Measurements from ENCODE around the gene RND1. TPM values are rescaled to one million over a fixed set of nuclear protein-coding genes. Genes with fewer than 3 reads are reported as not detected.

The RND1 gene
- total RNA-seq, 2 experiments from 2014 or later = 4.8 to 5.7 TPM

DNA sequence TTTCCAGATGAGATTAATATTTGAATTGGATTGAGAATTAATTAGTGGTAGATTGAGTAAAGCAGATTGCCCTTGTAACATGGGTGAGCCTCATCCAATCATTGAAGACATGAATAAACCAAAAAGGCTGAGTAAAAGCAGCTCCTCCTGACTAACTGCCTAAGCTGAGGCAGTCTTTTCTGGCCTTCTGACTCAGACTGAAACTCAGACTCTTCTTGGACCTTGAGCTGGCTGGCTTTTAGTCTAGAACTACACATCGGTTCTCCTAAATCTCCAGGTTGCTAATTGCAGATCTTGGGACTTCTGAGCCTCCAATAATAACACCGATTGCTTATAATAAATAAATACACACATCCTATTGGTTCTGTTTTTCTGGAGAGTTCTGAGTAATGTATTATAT lies 35.6 kb upstream of the RND1 start:
- DNase-seq (no peak), ATAC-seq (ENCODE audit: poor library complexity) (no peak)
- TF ChIP-seq, protein P1, sequence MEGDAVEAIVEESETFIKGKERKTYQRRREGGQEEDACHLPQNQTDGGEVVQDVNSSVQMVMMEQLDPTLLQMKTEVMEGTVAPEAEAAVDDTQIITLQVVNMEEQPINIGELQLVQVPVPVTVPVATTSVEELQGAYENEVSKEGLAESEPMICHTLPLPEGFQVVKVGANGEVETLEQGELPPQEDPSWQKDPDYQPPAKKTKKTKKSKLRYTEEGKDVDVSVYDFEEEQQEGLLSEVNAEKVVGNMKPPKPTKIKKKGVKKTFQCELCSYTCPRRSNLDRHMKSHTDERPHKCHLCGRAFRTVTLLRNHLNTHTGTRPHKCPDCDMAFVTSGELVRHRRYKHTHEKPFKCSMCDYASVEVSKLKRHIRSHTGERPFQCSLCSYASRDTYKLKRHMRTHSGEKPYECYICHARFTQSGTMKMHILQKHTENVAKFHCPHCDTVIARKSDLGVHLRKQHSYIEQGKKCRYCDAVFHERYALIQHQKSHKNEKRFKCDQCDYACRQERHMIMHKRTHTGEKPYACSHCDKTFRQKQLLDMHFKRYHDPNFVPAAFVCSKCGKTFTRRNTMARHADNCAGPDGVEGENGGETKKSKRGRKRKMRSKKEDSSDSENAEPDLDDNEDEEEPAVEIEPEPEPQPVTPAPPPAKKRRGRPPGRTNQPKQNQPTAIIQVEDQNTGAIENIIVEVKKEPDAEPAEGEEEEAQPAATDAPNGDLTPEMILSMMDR (IDR thresholded peaks at IDR 0.05) = no peak
- no peaks in the 10 kb centered on the region for H3K9me3 Mint-ChIP-seq
- peaks cover 4% of the 10 kb centered on the region for H3K4me1 Mint-ChIP-seq (ENCODE audit: low read depth)
- CTCF ChIA-PET = interaction anchor here (1.2 kb wide), 1 partner anchor 11 kb away, joined by 4 read pairs; no protein-coding TSS in a partner anchor
- H3K27ac Mint-ChIP-seq = no peak overlapping the region
- H3K4me3 Mint-ChIP-seq = no peak overlapping the region
- Histone ChIP-seq H3K27ac (ENCODE audit: low read depth in 1 of 2, low read length in 2 of 2) (no peak overlapping the region), H3K4me3 (ENCODE audit: low read length) (no peak overlapping the region), H3K36me3 (ENCODE audit: insufficient read depth, low read length) (no peaks in the 10 kb centered on the region), H3K27me3 (ENCODE audit: control insufficient read depth in 1 of 2, insufficient read depth in 2 of 2, low read length in 2 of 2) (no peaks in the 10 kb centered on the region), H3K9me3 (ENCODE audit: control insufficient read depth in 1 of 2, insufficient read depth in 1 of 2, low read length in 2 of 2) (no peaks in the 10 kb centered on the region), H3K4me1 (ENCODE audit: insufficient read depth, low read length) (peaks cover 13% of the 10 kb centered on the region)
- POLR2A ChIA-PET = interaction anchor here (1.0 to 1.6 kb wide), 2 partner anchors 17 to 45 kb away, joined by 3 read pairs; no protein-coding TSS in a partner anchor
- peaks cover 5% of the 10 kb centered on the region for H3K27me3 Mint-ChIP-seq
- H3K36me3 Mint-ChIP-seq (ENCODE audit: low read depth) = no peaks in the 10 kb centered on the region
- intact Hi-C loops (cut with DNase I, micrococcal nuclease) = loop anchor here (5.0 kb wide), 2 partner anchors 86 to 96 kb away; partner anchors contain the start of gene DDN (in 1 of the 2)

DNA sequence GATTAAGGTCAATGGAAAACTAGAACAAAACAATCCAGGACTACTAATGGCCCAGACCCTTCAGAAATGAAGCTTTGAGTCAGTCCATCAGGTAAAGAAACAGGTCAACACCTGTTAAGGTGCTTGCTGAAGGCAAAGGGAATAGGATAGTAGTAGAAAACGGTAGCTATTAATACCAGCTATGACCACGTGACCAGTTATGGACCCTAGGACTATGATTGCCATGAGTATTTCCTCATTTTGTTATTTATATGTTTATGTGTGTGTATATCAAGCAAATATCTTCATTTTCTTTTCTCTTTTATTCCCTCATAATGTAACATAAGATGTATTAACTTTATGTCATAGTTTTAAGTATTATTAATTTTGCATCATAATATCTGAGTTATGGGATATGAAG lies 34.0 kb upstream of the RND1 start:
- H3K36me3 ChIP-seq (ENCODE audit: insufficient read depth, low read length) = no peaks in the 10 kb centered on the region
- H3K27me3 ChIP-seq (ENCODE audit: control insufficient read depth in 1 of 2, insufficient read depth in 2 of 2, low read length in 2 of 2) = no peaks in the 10 kb centered on the region
- Mint-ChIP-seq H3K27me3 (peaks cover 5% of the 10 kb centered on the region), H3K27ac (no peak overlapping the region), H3K36me3 (ENCODE audit: low read depth) (no peaks in the 10 kb centered on the region), H3K9me3 (no peaks in the 10 kb centered on the region), H3K4me1 (ENCODE audit: low read depth) (peaks cover 4% of the 10 kb centered on the region), H3K4me3 (no peak overlapping the region)
- H3K27ac ChIP-seq (ENCODE audit: low read depth in 1 of 2, low read length in 2 of 2) = no peak overlapping the region
- no peak overlapping the region for H3K4me3 ChIP-seq (ENCODE audit: low read length)
- intact Hi-C loops (cut with DNase I, micrococcal nuclease) = loop anchor here (5.0 kb wide), 2 partner anchors 88 to 98 kb away; partner anchors contain the start of gene DDN (in 1 of the 2)
- ATAC-seq (ENCODE audit: poor library complexity) = no peak
- ChIA-PET CTCF (interaction anchor here (1.3 kb wide), 2 partner anchors 36 to 46 kb away, joined by 3 to 4 read pairs; no protein-coding TSS in a partner anchor), POLR2A (no interaction called here)
- TF ChIP-seq, protein P1 (IDR thresholded peaks at IDR 0.05) = no peak
- no peak for DNase-seq
- H3K9me3 ChIP-seq (ENCODE audit: control insufficient read depth in 1 of 2, insufficient read depth in 1 of 2, low read length in 2 of 2) = no peaks in the 10 kb centered on the region
- H3K4me1 ChIP-seq (ENCODE audit: insufficient read depth, low read length) = peaks cover 13% of the 10 kb centered on the region

DNA sequence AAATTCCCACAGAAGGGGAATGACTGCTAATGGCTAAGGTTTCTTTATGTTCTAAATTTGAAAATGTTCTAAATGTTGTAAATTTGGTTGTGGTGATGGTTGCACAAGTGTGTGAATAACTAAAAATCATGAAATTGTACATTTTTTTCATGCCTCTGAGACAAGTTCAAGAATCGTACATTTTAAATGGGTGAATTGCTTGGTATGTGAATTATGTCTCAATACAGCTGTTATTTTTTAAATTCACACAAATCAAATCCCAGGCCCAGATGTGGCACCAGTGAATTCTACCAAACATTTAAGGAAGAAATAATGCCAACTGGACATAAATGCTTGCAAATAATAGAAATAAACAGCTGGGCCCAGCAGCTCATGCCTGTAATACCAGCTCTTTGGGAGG lies 28.6 kb upstream of the RND1 start:
- no peak overlapping the region for H3K27ac ChIP-seq (ENCODE audit: low read depth in 1 of 2, low read length in 2 of 2)
- intact Hi-C loops (cut with DNase I, micrococcal nuclease) = loop anchor here in 1 of 2 experiments (5.0 kb wide), 1 partner anchor 142 kb away; no protein-coding TSS in a partner anchor
- Mint-ChIP-seq H3K36me3 (ENCODE audit: low read depth) (no peaks in the 10 kb centered on the region), H3K27ac (no peak overlapping the region), H3K4me3 (no peak overlapping the region), H3K4me1 (ENCODE audit: low read depth) (peaks cover 5% of the 10 kb centered on the region), H3K9me3 (no peaks in the 10 kb centered on the region), H3K27me3 (peaks cover 26% of the 10 kb centered on the region)
- H3K27me3 ChIP-seq (ENCODE audit: control insufficient read depth in 1 of 2, insufficient read depth in 2 of 2, low read length in 2 of 2) = peaks cover 10 to 17% of the 10 kb centered on the region in 2 experiments
- ATAC-seq (ENCODE audit: poor library complexity) (no peak), DNase-seq (no peak)
- POLR2A ChIA-PET = interaction anchor here (0.7 kb wide), 1 partner anchor 973 kb away, joined by 3 read pairs; no protein-coding TSS in a partner anchor
- CTCF ChIA-PET = interaction anchor here (1.3 to 1.5 kb wide), 2 partner anchors 10 to 41 kb away, joined by 3 to 4 read pairs; a partner anchor contains a TSS
- TF ChIP-seq, protein P1 (IDR thresholded peaks at IDR 0.05) = no peak
- H3K36me3 ChIP-seq (ENCODE audit: insufficient read depth, low read length) = no peaks in the 10 kb centered on the region
- H3K9me3 ChIP-seq (ENCODE audit: control insufficient read depth in 1 of 2, insufficient read depth in 1 of 2, low read length in 2 of 2) = no peaks in the 10 kb centered on the region
- H3K4me3 ChIP-seq (ENCODE audit: low read length) = no peak overlapping the region
- H3K4me1 ChIP-seq (ENCODE audit: insufficient read depth, low read length) = peaks cover 10% of the 10 kb centered on the region

Measured in CD4-positive, alpha-beta T cell (primary cell).